IgD-negative memory B cell (primary cell): ENCODE data around the gene B3GNT2. TPM values are rescaled to one million over a fixed set of nuclear protein-coding genes. Genes with fewer than 3 reads are reported as not detected.
"Not testable (repeated sequence)": the region's sequence is repeated elsewhere in the genome, so short reads cannot be mapped to it uniquely, and the experiment has no call there.

Experiments
- H3K27ac Mint-ChIP-seq, 3 donors: one replicate each; pipeline ENCODE4 v1.8.0; 2020 to 2022; ENCODE audit warnings: mild to moderate bottlenecking in 3 of 3, mixed read lengths in 3 of 3, moderate library complexity in 1 of 3
- H3K27me3 Mint-ChIP-seq: one replicate; pipeline ENCODE4 v1.8.0; 2021; ENCODE audit warnings: mixed read lengths
- H3K36me3 Mint-ChIP-seq: one replicate; pipeline ENCODE4 v1.8.0; 2020; ENCODE audit warnings: mild to moderate bottlenecking, mixed read lengths
- H3K4me1 Mint-ChIP-seq, 3 donors: one replicate each; pipeline ENCODE4 v1.8.0; 2020 to 2022; ENCODE audit warnings: mixed read lengths in 3 of 3, mild to moderate bottlenecking in 1 of 3
- H3K4me3 Mint-ChIP-seq, 4 donors: one replicate each; pipeline ENCODE4 v1.8.0; 2020 to 2022; ENCODE audit warnings: mild to moderate bottlenecking in 4 of 4, mixed read lengths in 4 of 4, moderate library complexity in 3 of 4
- H3K9me3 Mint-ChIP-seq, 3 donors: one replicate each; pipeline ENCODE4 v1.8.0; 2020 to 2021; ENCODE audit warnings: mixed read lengths in 3 of 3, mild to moderate bottlenecking in 1 of 3
- polyA plus RNA-seq: library from polyadenylated mRNA; unstranded; fragments of 300-500 nt; fragmentation: Illumina TruSeq; gene quantifications from one replicate; pipeline ENCODE4 v1.2.3, GENCODE V29; 2021

B3GNT2 gene
- polyA plus RNA-seq, 1 donor from 2014 or later: 25.1 TPM

- H3K27ac Mint-ChIP-seq: peak overlapping the region; percentile 43 to 83 (median 72)
- H3K4me1 Mint-ChIP-seq: peaks cover 30 to 41% (median 38%) of the 10 kb centered on the region in 3 donors
- peak overlapping the region; percentile 81 to 94 (median 92) for H3K4me3 Mint-ChIP-seq
- no peaks in the 10 kb centered on the region for H3K36me3 Mint-ChIP-seq
- H3K9me3 Mint-ChIP-seq: no peaks in the 10 kb centered on the region
- no peaks in the 10 kb centered on the region for H3K27me3 Mint-ChIP-seq
These were observed 475 bp downstream of the B3GNT2 start for GRCh38 chr2:62196278-62196901.

- H3K27ac Mint-ChIP-seq: peak overlapping the region; percentile 45 to 91 (median 55)
- H3K27me3 Mint-ChIP-seq: no peaks in the 10 kb centered on the region
- H3K4me3 Mint-ChIP-seq: peak overlapping the region; percentile 81 to 98 (median 94)
- no peaks in the 10 kb centered on the region for H3K9me3 Mint-ChIP-seq
- H3K36me3 Mint-ChIP-seq: no peaks in the 10 kb centered on the region
- peaks cover 38 to 50% (median 47%) of the 10 kb centered on the region in 3 donors for H3K4me1 Mint-ChIP-seq
These were observed 1.4 kb downstream of the B3GNT2 start for GRCh38 chr2:62197011-62197924.

- Mint-ChIP-seq H3K36me3 (no peaks in the 10 kb centered on the region), H3K4me3 (peak overlapping the region; percentile 81 to 98 (median 94)), H3K4me1 (peaks cover 44 to 56% (median 51%) of the 10 kb centered on the region in 3 donors), H3K9me3 (no peaks in the 10 kb centered on the region), H3K27ac (peak overlapping the region; percentile 45 to 91 (median 55)), H3K27me3 (no peaks in the 10 kb centered on the region)
These were observed 2.2 kb downstream of the B3GNT2 start for GRCh38 chr2:62197925-62198633.

- not testable (repeated sequence) for H3K9me3 Mint-ChIP-seq, H3K27me3 Mint-ChIP-seq, H3K36me3 Mint-ChIP-seq
- Mint-ChIP-seq H3K4me3 (peak overlapping the region in 3 of 4 donors; percentile 81 to 98 (median 97)), H3K4me1 (peaks cover 49 to 62% (median 58%) of the 10 kb centered on the region in 3 donors), H3K27ac (peak overlapping the region in 2 of 3 donors; percentile 8 to 45)
These were observed 2.9 kb downstream of the B3GNT2 start for GRCh38 chr2:62198854-62199253.

GRCh38 chr2:62199392-62200125 is 3.6 kb downstream of the B3GNT2 start:
- Mint-ChIP-seq H3K4me1 (peaks cover 47 to 61% (median 56%) of the 10 kb centered on the region in 3 donors), H3K36me3 (no peaks in the 10 kb centered on the region), H3K27me3 (no peaks in the 10 kb centered on the region), H3K9me3 (no peaks in the 10 kb centered on the region), H3K27ac (peak overlapping the region; percentile 8 to 75 (median 63)), H3K4me3 (peak overlapping the region; percentile 10 to 98 (median 62))

GRCh38 chr2:62200291-62200841 is 4.5 kb downstream of the B3GNT2 start:
- peak overlapping the region; percentile 10 to 98 (median 62) for H3K4me3 Mint-ChIP-seq
- H3K36me3 Mint-ChIP-seq: no peaks in the 10 kb centered on the region
- H3K9me3 Mint-ChIP-seq: no peaks in the 10 kb centered on the region
- no peaks in the 10 kb centered on the region for H3K27me3 Mint-ChIP-seq
- H3K27ac Mint-ChIP-seq: peak overlapping the region in 2 of 3 donors; percentile 41 to 63
- peaks cover 50 to 64% (median 63%) of the 10 kb centered on the region in 3 donors for H3K4me1 Mint-ChIP-seq

GRCh38 chr2:62200868-62201267 is 5.0 kb downstream of the B3GNT2 start:
- Mint-ChIP-seq H3K4me3 (peak overlapping the region; percentile 10 to 98 (median 62)), H3K27ac (peak overlapping the region in 1 of 3 donors; percentile 63), H3K36me3 (no peaks in the 10 kb centered on the region), H3K4me1 (peaks cover 51 to 68% (median 63%) of the 10 kb centered on the region in 3 donors), H3K27me3 (no peaks in the 10 kb centered on the region), H3K9me3 (no peaks in the 10 kb centered on the region)

GRCh38 chr2:62201307-62201706 is 5.4 kb downstream of the B3GNT2 start:
- Mint-ChIP-seq H3K4me3 (peak overlapping the region in 2 of 4 donors; percentile 45 to 98), H3K4me1 (peaks cover 55 to 70% (median 63%) of the 10 kb centered on the region in 3 donors), H3K36me3 (no peaks in the 10 kb centered on the region), H3K27ac (peak overlapping the region in 1 of 3 donors; percentile 8), H3K27me3 (no peaks in the 10 kb centered on the region), H3K9me3 (no peaks in the 10 kb centered on the region)

- Mint-ChIP-seq H3K9me3 (no peaks in the 10 kb centered on the region), H3K4me3 (peak overlapping the region in 3 of 4 donors; percentile 15 to 45 (median 38)), H3K27ac (peak overlapping the region in 2 of 3 donors; percentile 0 to 47), H3K4me1 (peaks cover 59 to 78% (median 63%) of the 10 kb centered on the region in 3 donors), H3K36me3 (no peaks in the 10 kb centered on the region), H3K27me3 (no peaks in the 10 kb centered on the region)
These were observed 6.3 kb downstream of the B3GNT2 start for GRCh38 chr2:62202019-62202722.

- H3K4me1 Mint-ChIP-seq: peaks cover 60 to 81% (median 60%) of the 10 kb centered on the region in 3 donors
- H3K9me3 Mint-ChIP-seq: no peaks in the 10 kb centered on the region
- H3K4me3 Mint-ChIP-seq: peak overlapping the region in 2 of 4 donors; percentile 5 to 38
- H3K27me3 Mint-ChIP-seq: no peaks in the 10 kb centered on the region
- no peaks in the 10 kb centered on the region for H3K36me3 Mint-ChIP-seq
- H3K27ac Mint-ChIP-seq: peak overlapping the region in 2 of 3 donors; percentile 0 to 86
These were observed 6.8 kb downstream of the B3GNT2 start for GRCh38 chr2:62202729-62203128.

GRCh38 chr2:62203459-62203858 is 7.5 kb downstream of the B3GNT2 start:
- Mint-ChIP-seq H3K36me3 (peaks cover under 1% of the 10 kb centered on the region), H3K27ac (peak overlapping the region in 2 of 3 donors; percentile 21 to 86), H3K9me3 (no peaks in the 10 kb centered on the region), H3K4me3 (peak overlapping the region in 2 of 4 donors; percentile 17 to 38), H3K4me1 (peaks cover 58 to 80% (median 58%) of the 10 kb centered on the region in 3 donors), H3K27me3 (no peaks in the 10 kb centered on the region)

GRCh38 chr2:62204998-62205496 is 9.1 kb downstream of the B3GNT2 start:
- Mint-ChIP-seq H3K27ac (no peak overlapping the region), H3K4me1 (peaks cover 53 to 79% (median 57%) of the 10 kb centered on the region in 3 donors), H3K4me3 (no peak overlapping the region), H3K36me3 (peaks cover 3% of the 10 kb centered on the region), H3K9me3 (no peaks in the 10 kb centered on the region), H3K27me3 (no peaks in the 10 kb centered on the region)

- H3K36me3 Mint-ChIP-seq: peaks cover 3% of the 10 kb centered on the region
- H3K27ac Mint-ChIP-seq: peak overlapping the region in 2 of 3 donors; percentile 8 to 20
- H3K4me3 Mint-ChIP-seq: peak overlapping the region in 1 of 4 donors; percentile 31
- H3K27me3 Mint-ChIP-seq: no peaks in the 10 kb centered on the region
- H3K4me1 Mint-ChIP-seq: peaks cover 48 to 76% (median 57%) of the 10 kb centered on the region in 3 donors
- no peaks in the 10 kb centered on the region for H3K9me3 Mint-ChIP-seq
These were observed 9.6 kb downstream of the B3GNT2 start for GRCh38 chr2:62205554-62205953.
